Fibroblast of mammary gland (primary cell): ENCODE results near the gene TP63.
A peak's percentile ranks its signal among the peaks of the same experiment; 100 is the strongest.

ENCODE experiments used
- DNase-seq: peaks from one replicate; pipeline ENCODE4 v3.0.0-alpha.2; 2010; ENCODE audit warnings: low read depth
- H3K4me3 ChIP-seq: 2 replicates; pipeline ENCODE4 v1.5.1; 2011; ENCODE audit warnings: low read depth, mild to moderate bottlenecking, low read length, moderate library complexity; ENCODE audit not compliant: control insufficient read depth
- CTCF ChIP-seq: conservative IDR thresholded peaks from 2 replicates; pipeline ENCODE4 v1.5.1; 2011; ENCODE audit warnings: low read depth, low read length, inconsistent platforms; ENCODE audit not compliant: control insufficient read depth, insufficient read depth

TP63 gene

GRCh38 chr3:189631373-189631408, at the start of gene TP63:
Gene TP63 (plus strand): TSS chr3:189631389. CDS start chr3:189631516, 127 bp downstream.
- no peak for DNase-seq
- no peak for TF ChIP-seq CTCF
- H3K4me3 ChIP-seq = no peak within 1 kb of the TSS

GRCh38 chr3:189582179-189582578, 49.0 kb upstream of the TP63 start:
- no peak for DNase-seq
- no peak overlapping the region for H3K4me3 ChIP-seq
- TF ChIP-seq CTCF = no peak

- no peak for TF ChIP-seq CTCF
- DNase-seq = peak; percentile 22
- H3K4me3 ChIP-seq = no peak overlapping the region
These were observed 46.5 kb upstream of the TP63 start for GRCh38 chr3:189584645-189585044.

GRCh38 chr3:189586941-189587663, 44.1 kb upstream of the TP63 start:
- H3K4me3 ChIP-seq = no peak overlapping the region
- no peak for DNase-seq
- TF ChIP-seq CTCF = no peak

- H3K4me3 ChIP-seq = no peak overlapping the region
- TF ChIP-seq CTCF = no peak
- peak; percentile 43 for DNase-seq
These were observed 43.5 kb upstream of the TP63 start for GRCh38 chr3:189587664-189588040.

- DNase-seq = peak; percentile 35
- H3K4me3 ChIP-seq = no peak overlapping the region
- TF ChIP-seq CTCF = no peak
These were observed 43.1 kb upstream of the TP63 start for GRCh38 chr3:189588070-189588469.

- H3K4me3 ChIP-seq = no peak overlapping the region
- DNase-seq = peak; percentile 94
- no peak for TF ChIP-seq CTCF
These were observed 42.6 kb upstream of the TP63 start for GRCh38 chr3:189588475-189589178.
